DOHH2 (cell line): ENCODE measurements around the gene SPINT2.

ENCODE experiments used
- H3F3A ChIP-seq: fragments of 200-600 bp; sonication (generic), shearing (Covaris generic); 2 replicates; pipeline ENCODE4 v1.6.0; 2016; ENCODE audit warnings: antibody characterized with exemption, mild to moderate bottlenecking; ENCODE audit not compliant: control insufficient read depth, insufficient read depth
- H3K27ac ChIP-seq: fragments of 200-600 bp; sonication (generic); 2 replicates; pipeline ENCODE4 v1.5.1; 2014; ENCODE audit warnings: low read depth, mild to moderate bottlenecking, low read length, moderate library complexity
- H3K27me3 ChIP-seq: fragments of 200-600 bp; sonication (generic); 2 replicates; pipeline ENCODE4 v1.6.1; 2014; ENCODE audit warnings: mild to moderate bottlenecking, low read length, mixed read lengths; ENCODE audit not compliant: control insufficient read depth
- H3K36me3 ChIP-seq: fragments of 200-600 bp; sonication (generic); 2 replicates; pipeline ENCODE4 v1.6.1; 2014; ENCODE audit warnings: mild to moderate bottlenecking, low read length, moderate library complexity, mixed read lengths; ENCODE audit not compliant: control insufficient read depth
- H3K4me1 ChIP-seq: fragments of 200-600 bp; sonication (generic); 2 replicates; pipeline ENCODE4 v1.6.1; 2014; ENCODE audit warnings: mild to moderate bottlenecking, low read length, mixed read lengths; ENCODE audit not compliant: control insufficient read depth
- H3K4me2 ChIP-seq: fragments of 200-600 bp; sonication (generic); 2 replicates; pipeline ENCODE4 v1.6.0; 2014; ENCODE audit warnings: mild to moderate bottlenecking, low read length, moderate library complexity
- H3K4me3 ChIP-seq: fragments of 200-600 bp; sonication (generic); 2 replicates; pipeline ENCODE4 v1.5.1; 2014; ENCODE audit warnings: mild to moderate bottlenecking, low read length, mixed read lengths
- H3K79me2 ChIP-seq: fragments of 200-600 bp; sonication (generic); 2 replicates; pipeline ENCODE4 v1.6.1; 2014; ENCODE audit warnings: mild to moderate bottlenecking, low read length, mixed read lengths; ENCODE audit not compliant: control insufficient read depth
- H3K9me2 ChIP-seq: fragments of 200-600 bp; sonication (generic); replicated peaks from 2 replicates; pipeline ENCODE4 v1.6.1; 2014; ENCODE audit warnings: mild to moderate bottlenecking, low read length, mixed read lengths; ENCODE audit not compliant: control insufficient read depth
- H3K9me3 ChIP-seq: fragments of 200-600 bp; sonication (generic); 2 replicates; pipeline ENCODE4 v1.6.1; 2014; ENCODE audit warnings: antibody characterized with exemption, low read length, mixed read lengths; ENCODE audit not compliant: control insufficient read depth, insufficient read depth
- H4K20me1 ChIP-seq: fragments of 200-600 bp; sonication (generic); 2 replicates; pipeline ENCODE4 v1.6.0; 2014; ENCODE audit warnings: low read depth, mild to moderate bottlenecking, antibody characterized with exemption, low read length, moderate library complexity; ENCODE audit not compliant: control insufficient read depth, insufficient read depth
- EZH2phosphoT487 ChIP-seq: fragments of 200-600 bp; sonication (generic); IDR thresholded peaks from 2 replicates; pipeline ENCODE4 v1.6.1; 2017; ENCODE audit warnings: borderline replicate concordance, mild to moderate bottlenecking, antibody characterized with exemption, low read length, moderate library complexity, mixed read lengths
- TF ChIP-seq, protein P1 (sequence below): fragments of 200-600 bp; sonication (generic); IDR thresholded peaks from one replicate; pipeline ENCODE4 v1.5.1; 2014; ENCODE audit warnings: antibody characterized with exemption, mild to moderate bottlenecking, low read depth, low read length; ENCODE audit not compliant: poor library complexity, severe bottlenecking

SPINT2 gene

DNA sequence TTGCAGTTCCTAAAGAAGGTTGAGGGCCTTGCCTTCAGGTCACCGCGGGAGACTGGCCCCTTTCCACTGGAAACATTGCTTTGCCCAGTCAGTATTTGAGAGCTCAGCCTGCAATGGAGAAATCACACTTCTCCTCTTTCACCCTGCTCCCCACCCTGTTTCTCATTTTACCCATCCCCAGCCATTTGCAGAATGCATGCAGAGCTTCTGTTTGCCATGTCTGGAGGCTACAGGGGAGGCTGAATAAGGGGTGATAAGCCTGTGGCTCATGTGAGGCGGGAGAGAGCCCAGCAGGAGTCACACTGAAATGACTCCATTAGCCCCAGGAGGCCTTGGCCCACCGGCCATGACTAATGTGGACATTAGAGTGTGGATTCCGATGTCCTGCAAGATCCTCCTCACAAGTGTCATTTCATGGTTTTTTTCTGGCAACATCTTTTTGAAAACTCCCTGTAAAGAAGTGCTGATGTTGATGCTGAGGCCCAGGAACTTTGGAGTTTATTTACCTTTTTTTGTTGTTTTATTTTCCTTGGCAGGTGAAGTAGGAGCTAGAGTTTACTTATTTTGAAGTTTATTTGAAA lies 6.3 kb downstream of the SPINT2 start:
- Histone ChIP-seq H3K36me3 (no peaks in the 10 kb centered on the region), H3K9me2 (no peaks in the 10 kb centered on the region), H3K27ac (no peak overlapping the region), H3K4me3 (no peak overlapping the region), H3K4me1 (peaks cover 3% of the 10 kb centered on the region), H3F3A (no peaks in the 10 kb centered on the region), H3K79me2 (no peaks in the 10 kb centered on the region), H3K9me3 (no peaks in the 10 kb centered on the region), H3K4me2 (no peak overlapping the region), H3K27me3 (no peaks in the 10 kb centered on the region), H4K20me1 (no peaks in the 10 kb centered on the region)
- TF ChIP-seq, protein P1, sequence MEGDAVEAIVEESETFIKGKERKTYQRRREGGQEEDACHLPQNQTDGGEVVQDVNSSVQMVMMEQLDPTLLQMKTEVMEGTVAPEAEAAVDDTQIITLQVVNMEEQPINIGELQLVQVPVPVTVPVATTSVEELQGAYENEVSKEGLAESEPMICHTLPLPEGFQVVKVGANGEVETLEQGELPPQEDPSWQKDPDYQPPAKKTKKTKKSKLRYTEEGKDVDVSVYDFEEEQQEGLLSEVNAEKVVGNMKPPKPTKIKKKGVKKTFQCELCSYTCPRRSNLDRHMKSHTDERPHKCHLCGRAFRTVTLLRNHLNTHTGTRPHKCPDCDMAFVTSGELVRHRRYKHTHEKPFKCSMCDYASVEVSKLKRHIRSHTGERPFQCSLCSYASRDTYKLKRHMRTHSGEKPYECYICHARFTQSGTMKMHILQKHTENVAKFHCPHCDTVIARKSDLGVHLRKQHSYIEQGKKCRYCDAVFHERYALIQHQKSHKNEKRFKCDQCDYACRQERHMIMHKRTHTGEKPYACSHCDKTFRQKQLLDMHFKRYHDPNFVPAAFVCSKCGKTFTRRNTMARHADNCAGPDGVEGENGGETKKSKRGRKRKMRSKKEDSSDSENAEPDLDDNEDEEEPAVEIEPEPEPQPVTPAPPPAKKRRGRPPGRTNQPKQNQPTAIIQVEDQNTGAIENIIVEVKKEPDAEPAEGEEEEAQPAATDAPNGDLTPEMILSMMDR = no peak
- no peak for TF ChIP-seq EZH2phosphoT487

DNA sequence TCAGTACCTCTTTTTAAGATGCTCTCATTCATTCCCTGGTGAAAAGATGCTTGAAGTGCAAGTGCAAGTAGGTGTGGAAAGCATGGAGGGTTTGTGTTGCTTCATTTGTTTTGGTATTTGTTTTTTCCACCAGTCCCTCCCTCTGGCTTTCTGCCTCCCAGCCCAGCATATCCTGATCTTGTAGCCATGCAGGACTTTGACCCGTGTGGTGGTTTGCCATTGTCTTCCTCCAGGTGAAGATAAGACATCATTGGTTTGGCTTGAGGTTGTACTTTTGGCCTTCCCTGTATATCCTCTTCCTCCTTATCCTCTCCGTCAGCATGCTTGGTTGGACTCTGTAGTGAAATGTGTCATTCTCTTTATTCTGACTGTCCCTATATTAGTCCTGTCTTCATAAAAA lies 9.1 kb downstream of the SPINT2 start:
- Histone ChIP-seq H3K79me2 (no peaks in the 10 kb centered on the region), H3K9me2 (no peaks in the 10 kb centered on the region), H4K20me1 (no peaks in the 10 kb centered on the region), H3K27ac (no peak overlapping the region), H3K27me3 (no peaks in the 10 kb centered on the region), H3K4me1 (no peaks in the 10 kb centered on the region), H3F3A (no peaks in the 10 kb centered on the region), H3K36me3 (no peaks in the 10 kb centered on the region), H3K4me2 (no peak overlapping the region), H3K4me3 (no peak overlapping the region), H3K9me3 (no peaks in the 10 kb centered on the region)
- TF ChIP-seq, protein P1 = no peak
- no peak for TF ChIP-seq EZH2phosphoT487

DNA sequence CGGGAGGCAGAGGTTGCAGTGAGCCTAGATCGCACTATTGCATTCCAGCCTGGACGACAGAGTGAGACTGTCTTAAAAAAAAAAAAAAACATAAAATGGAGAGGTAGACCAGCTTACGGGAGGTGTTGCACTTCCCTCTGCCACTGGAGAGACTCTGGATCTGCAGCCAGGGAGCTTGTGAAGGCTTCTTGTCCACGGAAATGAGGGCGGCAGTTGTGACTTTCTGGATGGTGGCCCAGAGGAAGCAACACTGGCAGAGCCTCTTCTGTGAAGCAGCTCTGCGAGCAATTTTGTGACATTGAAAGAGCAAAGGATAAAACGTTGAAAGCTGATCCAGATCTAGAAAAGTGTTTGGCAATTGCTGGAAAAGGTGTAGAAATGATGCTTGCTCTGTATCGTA lies 10.4 kb downstream of the SPINT2 start:
- no peak overlapping the region for H3K4me2 ChIP-seq
- H3K36me3 ChIP-seq = no peaks in the 10 kb centered on the region
- no peak overlapping the region for H3K4me3 ChIP-seq
- H3K27me3 ChIP-seq = no peaks in the 10 kb centered on the region
- no peaks in the 10 kb centered on the region for H3K4me1 ChIP-seq
- H3F3A ChIP-seq = no peaks in the 10 kb centered on the region
- no peaks in the 10 kb centered on the region for H4K20me1 ChIP-seq
- H3K9me3 ChIP-seq = no peaks in the 10 kb centered on the region
- TF ChIP-seq EZH2phosphoT487 = no peak
- TF ChIP-seq, protein P1 = no peak
- no peaks in the 10 kb centered on the region for H3K79me2 ChIP-seq
- H3K27ac ChIP-seq = no peak overlapping the region
- no peaks in the 10 kb centered on the region for H3K9me2 ChIP-seq
